Cortex of kidney (tissue), 1 donor: Measurements from ENCODE around the gene DYNLRB2.

Experiments
- DNase-seq: peaks from one replicate; lab custom pipeline; 2025; lab: John Stamatoyannopoulos, UW

The DYNLRB2 gene

GRCh38 chr16:80599466-80599865, 58.7 kb downstream of the DYNLRB2 start:
- no peak for DNase-seq
